HG02870 (cell line): ENCODE measurements around the gene MAEA.

ENCODE experiments used
- ATAC-seq: cut with Tn5 transposase; IDR thresholded peaks from one replicate; pipeline ENCODE4 v1.9.1; 2021; ENCODE audit warnings: mild to moderate bottlenecking, moderate library complexity; ENCODE audit not compliant: unreplicated experiment

MAEA gene

DNA sequence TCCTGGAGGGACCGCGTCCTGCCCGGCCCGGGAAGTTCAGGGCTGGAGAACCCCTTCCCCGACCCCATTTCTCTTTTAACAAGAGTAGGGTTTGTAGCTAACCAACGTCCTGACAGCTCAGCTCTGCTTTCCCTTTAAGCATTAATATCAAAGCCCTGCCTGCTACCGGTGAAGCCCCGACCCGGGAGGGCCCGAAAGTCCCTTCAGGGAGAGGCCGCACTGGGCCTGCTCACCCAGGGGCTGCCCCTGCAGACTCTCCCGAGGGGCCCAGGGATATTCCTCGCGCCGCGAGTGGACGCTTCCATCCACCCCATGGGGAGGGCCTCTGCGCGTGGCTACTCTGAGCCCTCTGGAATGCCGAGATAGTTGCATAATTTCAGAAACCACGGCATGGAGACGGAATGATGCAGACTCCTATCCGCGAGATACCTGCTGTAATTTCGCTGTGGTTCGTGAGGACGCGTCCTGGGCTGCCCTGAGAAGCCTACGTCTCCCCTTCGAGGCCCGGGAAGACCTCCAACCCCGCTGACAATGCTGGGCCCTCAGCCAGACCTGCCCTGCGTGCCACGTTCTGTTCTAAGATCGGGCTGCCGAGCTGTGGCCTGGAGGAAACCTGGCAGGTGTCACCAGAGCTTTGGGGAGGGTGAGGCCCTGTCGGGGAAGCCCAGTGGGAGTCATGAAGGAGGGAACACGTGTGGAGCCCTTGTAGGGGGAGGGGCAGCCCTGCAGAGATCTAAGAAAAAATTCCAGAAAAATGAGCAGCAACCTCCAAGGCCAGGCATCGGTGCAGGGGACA, 39.8 kb upstream of the MAEA start:
- peak; percentile 11 for ATAC-seq

DNA sequence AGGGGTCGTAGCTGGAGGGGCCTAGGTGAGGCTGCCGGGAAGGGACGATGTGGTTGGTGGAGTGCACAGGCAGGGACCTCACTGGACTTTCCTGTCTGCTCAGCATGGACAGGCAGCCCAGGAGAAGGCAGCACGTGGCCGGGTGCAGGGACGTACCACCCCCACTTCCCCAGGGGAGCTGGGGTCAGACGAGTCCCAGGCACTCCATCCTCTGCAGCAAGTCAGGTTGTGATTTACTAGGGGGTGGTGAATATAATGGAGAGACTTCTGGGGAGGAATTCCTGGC, 39.2 kb upstream of the MAEA start:
- ATAC-seq: no peak

DNA sequence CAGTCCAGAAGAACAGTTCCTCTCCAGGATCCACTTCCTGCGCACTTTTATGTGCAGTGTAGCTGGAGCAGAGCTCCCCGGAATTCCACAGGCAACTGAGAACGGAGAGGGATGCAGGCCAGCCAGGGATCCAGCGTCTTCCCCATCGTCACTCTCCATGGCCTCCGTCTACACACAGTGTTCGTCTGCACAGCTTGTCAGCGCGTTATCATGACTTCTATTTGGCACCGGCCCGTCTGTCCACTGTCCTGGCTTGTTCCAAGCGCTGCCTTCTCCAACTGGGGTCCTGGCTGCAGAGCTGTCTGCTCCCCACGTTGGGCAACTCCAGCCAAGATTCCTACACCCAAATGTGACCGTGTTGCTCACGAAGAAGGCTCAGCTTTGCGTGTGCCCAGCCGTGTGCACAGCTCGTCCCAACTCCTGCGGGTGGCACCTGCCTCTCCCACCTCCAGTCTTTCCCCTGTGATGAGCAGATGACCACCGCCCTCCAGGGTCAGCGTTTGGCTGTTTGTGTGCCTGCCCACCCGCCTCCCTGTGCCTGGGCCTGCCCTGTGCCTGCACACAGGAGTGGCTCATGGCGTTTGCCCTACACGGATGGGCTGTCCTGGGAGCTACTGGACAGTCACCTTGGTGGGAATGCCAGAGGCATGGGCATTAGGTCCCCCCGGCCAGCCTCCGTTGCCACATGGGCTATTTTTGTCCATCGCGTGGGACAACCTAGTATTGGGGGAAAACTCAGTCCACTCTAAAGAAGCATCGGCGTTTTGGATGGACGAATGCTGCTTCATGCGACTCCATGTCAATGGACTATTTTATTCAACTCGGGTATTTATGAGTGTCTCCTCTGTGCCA, 38.5 kb upstream of the MAEA start:
- no peak for ATAC-seq

DNA sequence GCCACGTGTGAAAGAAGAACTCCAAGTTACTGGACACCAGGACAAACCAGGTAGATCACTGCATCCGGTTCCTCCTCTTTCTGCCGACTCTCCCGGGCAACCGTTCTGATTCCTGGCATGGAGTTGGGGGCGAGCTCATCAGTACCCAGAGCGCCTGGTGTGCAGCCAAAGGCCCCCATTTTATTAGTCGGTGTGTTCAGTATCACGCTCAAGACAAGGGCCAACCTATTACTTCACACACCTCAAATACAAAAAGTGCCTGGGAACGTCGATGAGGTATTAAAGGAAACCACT, 38.0 kb upstream of the MAEA start:
- no peak for ATAC-seq

- no peak for ATAC-seq
These were observed 36.7 kb upstream of the MAEA start for GRCh38 chr4:1252928-1253492.

DNA sequence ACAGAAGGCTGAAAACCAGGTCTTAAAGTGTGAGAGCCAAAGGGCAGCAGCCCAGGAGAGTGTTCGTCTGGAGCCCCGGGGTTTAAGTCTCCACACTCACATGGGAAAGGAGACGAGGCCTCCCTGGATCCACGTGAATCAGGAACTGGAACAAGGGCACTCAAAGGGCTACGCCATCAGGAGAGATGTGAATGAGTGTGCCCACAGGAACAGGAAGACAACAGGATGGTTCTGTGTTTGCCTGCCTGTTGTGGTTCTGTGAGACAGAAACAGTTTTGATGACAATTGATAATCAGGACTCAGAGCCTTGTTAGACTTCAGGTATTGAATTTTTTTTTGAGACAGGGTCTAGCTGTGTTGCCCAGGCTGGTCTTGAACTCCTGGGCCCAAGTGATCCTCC, 35.9 kb upstream of the MAEA start:
- no peak for ATAC-seq

DNA sequence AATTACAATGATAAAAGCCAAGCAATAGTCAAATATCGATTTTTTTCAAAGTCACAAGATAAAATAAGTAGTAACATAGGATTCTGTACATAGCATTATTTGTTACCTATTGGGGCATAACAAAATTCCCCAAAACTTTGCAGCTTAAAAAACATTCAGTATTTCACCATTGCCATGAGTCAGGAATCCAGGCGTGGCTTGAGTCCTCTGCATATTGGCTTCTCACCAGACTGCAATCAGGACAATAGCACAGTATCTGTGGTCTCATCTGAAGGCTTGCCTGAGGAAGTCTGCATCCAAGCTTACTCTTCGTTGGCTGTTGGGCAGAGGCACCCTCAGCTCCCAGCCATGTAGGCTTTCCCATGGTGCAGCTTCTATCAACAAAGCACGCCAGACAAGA, 34.5 kb upstream of the MAEA start:
- no peak for ATAC-seq

DNA sequence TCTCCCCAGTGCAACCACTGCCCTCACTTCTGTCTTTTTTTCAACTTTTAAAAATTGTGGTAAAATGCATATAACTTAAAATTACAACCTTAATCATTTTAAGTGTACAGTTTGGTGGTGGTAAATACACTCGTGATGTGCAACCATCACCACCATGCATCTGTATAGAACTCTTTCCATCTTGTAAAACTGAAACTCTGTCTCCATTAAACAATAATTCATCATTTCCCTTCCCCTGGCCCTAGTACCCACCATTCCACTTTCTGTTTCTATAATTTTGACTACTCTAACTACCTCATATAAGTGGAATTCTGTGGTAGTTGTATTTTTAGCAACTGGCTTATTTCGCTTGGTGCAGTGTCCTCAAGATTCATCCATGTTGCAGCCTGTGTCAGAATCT, 34.0 kb upstream of the MAEA start:
- no peak for ATAC-seq

- ATAC-seq: no peak
These were observed 31.2 kb upstream of the MAEA start for GRCh38 chr4:1258457-1258856.

DNA sequence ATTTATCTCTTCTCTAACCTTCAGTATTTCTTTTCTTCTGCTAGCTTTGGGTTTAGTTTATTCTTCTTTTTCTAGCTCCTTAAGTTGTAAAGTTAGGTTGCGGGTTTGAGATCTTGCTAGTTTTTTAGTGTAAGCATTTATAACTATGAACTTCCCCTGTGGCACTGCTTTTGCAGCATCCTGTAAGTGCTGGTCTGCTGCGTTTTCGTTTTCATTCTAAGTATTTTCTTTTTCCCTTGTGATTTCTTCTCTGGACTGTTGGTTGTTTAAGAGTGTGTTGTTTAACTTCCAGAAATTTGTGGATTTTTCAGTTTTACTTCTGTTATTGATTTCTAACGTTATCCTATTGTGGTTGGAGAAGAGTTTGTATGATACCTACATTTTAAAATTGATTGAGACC, 29.7 kb upstream of the MAEA start:
- no peak for ATAC-seq

GRCh38 chr4:1260418-1261106, 29.1 kb upstream of the MAEA start:
- no peak for ATAC-seq

- no peak for ATAC-seq
These were observed 28.4 kb upstream of the MAEA start for GRCh38 chr4:1261107-1261928.

DNA sequence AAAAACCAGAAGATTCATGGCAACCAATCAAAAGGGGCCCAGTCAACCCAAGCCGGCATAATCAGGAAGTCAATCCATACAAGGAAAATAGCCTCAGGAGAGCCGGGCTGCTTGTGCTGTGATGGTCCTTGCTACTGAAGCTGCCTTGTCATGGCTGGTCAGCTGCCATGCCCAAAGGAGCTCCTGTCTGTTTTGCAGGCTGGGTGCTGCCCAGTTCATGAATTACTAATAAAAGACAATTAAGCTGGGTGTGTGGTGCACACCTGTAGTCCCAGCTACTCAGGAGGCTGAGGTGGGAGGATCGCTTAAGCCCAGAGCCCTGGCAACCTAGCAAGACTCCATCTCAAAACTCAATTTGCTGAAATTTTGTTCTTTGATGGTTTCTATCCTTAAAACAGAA, 24.7 kb upstream of the MAEA start:
- ATAC-seq: no peak

DNA sequence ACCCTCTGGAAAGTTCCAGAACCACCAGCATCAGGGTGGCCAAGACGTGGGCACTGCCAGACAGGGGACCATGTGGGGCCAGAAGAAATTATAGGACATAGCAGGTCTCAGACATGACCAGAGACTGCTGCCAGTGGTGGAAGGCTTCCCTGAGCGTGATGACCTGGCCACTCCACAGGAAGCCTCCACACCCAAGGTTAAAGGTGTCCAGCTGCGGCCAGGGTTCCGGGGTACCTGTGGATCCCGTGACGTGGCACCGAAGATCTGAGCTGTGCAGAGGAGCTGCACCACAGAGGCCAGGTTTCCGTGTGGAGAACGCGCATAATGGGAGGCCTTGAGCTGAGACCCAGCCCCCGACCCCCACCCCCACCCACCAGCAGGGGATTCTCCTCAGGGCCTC, 24.3 kb upstream of the MAEA start:
- ATAC-seq: no peak

- no peak for ATAC-seq
These were observed 22.6 kb upstream of the MAEA start for GRCh38 chr4:1266881-1267763.

GRCh38 chr4:1269209-1269608, 20.5 kb upstream of the MAEA start:
- no peak for ATAC-seq

DNA sequence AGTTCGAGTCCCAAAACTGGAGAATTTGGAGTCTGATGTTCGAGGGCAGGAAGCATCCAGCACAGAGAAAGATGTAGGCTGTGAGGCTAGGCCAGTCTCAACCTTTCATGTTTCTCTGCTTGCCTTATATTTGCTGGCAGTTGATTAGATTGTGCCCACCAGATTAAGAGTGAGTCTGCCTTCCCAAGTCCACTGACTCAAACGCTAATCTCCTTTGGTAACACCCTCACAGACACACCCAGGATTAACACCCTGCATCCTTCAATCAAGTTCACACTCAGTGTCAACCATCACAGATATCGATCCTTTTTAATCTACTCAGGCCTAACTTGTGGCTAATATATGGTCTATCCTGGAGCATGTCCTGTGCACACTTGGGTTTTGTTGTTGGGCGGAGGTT, 18.0 kb upstream of the MAEA start:
- ATAC-seq: no peak

- no peak for ATAC-seq
These were observed 14.8 kb upstream of the MAEA start for GRCh38 chr4:1274871-1275270.

GRCh38 chr4:1276984-1277383, 12.7 kb upstream of the MAEA start:
- ATAC-seq: no peak
